IMR-90 (cell line): ENCODE measurements around the gene NFKBIA. TPM values are rescaled to one million over a fixed set of nuclear protein-coding genes. Genes with fewer than 3 reads are reported as not detected.

Source experiments
- ATAC-seq: fragments of 200-7000 bp; cut with Tn5 transposase; 2 replicates; pipeline ENCODE4 v1.9.1; 2020; ENCODE audit warnings: low read depth, mild to moderate bottlenecking, moderate library complexity
- BruUV-seq: library from RNA; stranded (reverse); fragments of 400-500 nt; replicated peaks from 2 replicates; lab custom pipeline; 2021; lab: Mats Ljungman, UMichigan
- CTCF ChIA-PET: fragments of 300-600 bp; formaldehyde crosslinking; extraction: SDS; loops from one replicate; lab custom pipeline; 2021; ENCODE audit warnings: antibody characterized with exemption; lab: Yijun Ruan, JAX
- POLR2A ChIA-PET: fragments of 300-600 bp; sonication (Branson Sonifier 250); formaldehyde crosslinking; loops from one replicate; lab custom pipeline; 2022; ENCODE audit warnings: antibody characterized with exemption; ENCODE audit not compliant: unreplicated experiment; lab: Charles Lee
- DNase-seq: peaks from one replicate; pipeline ENCODE4 v3.0.0; 2013
- H2AFZ ChIP-seq: replicated peaks from 2 replicates; pipeline ENCODE3; 2013; ENCODE audit warnings: low read length, mild to moderate bottlenecking; ENCODE audit not compliant: poor library complexity
- H2AK5ac ChIP-seq: 2 replicates; pipeline ENCODE4 v1.6.1; 2013; ENCODE audit warnings: low read depth, low read length, inconsistent platforms
- H2AK9ac ChIP-seq: replicated peaks from 2 replicates; pipeline ENCODE3; 2013; ENCODE audit warnings: mild to moderate bottlenecking, low read depth, low read length, moderate library complexity; ENCODE audit not compliant: poor library complexity
- H2BK120ac ChIP-seq: 2 replicates; pipeline ENCODE4 v1.6.1; 2013; ENCODE audit warnings: low read depth, low read length, inconsistent platforms
- H2BK15ac ChIP-seq: 3 replicates; pipeline ENCODE4 v1.6.1; 2013; ENCODE audit warnings: low read depth, low read length, inconsistent platforms
- H2BK20ac ChIP-seq: 2 replicates; pipeline ENCODE4 v1.6.1; 2013; ENCODE audit warnings: low read depth, mild to moderate bottlenecking, inconsistent platforms, low read length, moderate library complexity
- H2BK5ac ChIP-seq: 2 replicates; pipeline ENCODE4 v1.6.1; 2013; ENCODE audit warnings: mild to moderate bottlenecking, low read depth, low read length, inconsistent platforms; ENCODE audit not compliant: poor library complexity, severe bottlenecking
- H3K14ac ChIP-seq: replicated peaks from 2 replicates; pipeline ENCODE4 v1.6.1; 2013; ENCODE audit warnings: low read depth, low read length, inconsistent platforms
- H3K18ac ChIP-seq: 2 replicates; pipeline ENCODE4 v1.6.1; 2013; ENCODE audit warnings: low read depth, low read length, control low read depth
- H3K23ac ChIP-seq: 2 replicates; pipeline ENCODE4 v1.6.1; 2013; ENCODE audit warnings: low read depth, low read length, inconsistent platforms
- H3K27ac ChIP-seq: 2 replicates; pipeline ENCODE4 v1.5.1; 2013; ENCODE audit warnings: mild to moderate bottlenecking, control low read depth, low read length; ENCODE audit not compliant: insufficient read depth
- H3K27me3 ChIP-seq: 2 replicates; pipeline ENCODE4 v1.6.1; 2013; ENCODE audit warnings: low read length; ENCODE audit not compliant: control insufficient read depth, insufficient read depth
- H3K36me3 ChIP-seq: 2 replicates; pipeline ENCODE4 v1.6.1; 2013; ENCODE audit warnings: low read length, mixed read lengths; ENCODE audit not compliant: control insufficient read depth, insufficient read depth
- H3K4ac ChIP-seq: 2 replicates; pipeline ENCODE4 v1.6.1; 2013; ENCODE audit warnings: low read depth, low read length, inconsistent platforms
- H3K4me1 ChIP-seq: 2 replicates; pipeline ENCODE4 v1.6.1; 2013; ENCODE audit warnings: low read length, mixed read lengths; ENCODE audit not compliant: control insufficient read depth, insufficient read depth
- H3K4me2 ChIP-seq: 2 replicates; pipeline ENCODE4 v1.6.1; 2013; ENCODE audit warnings: low read depth, mild to moderate bottlenecking, control low read depth, low read length, moderate library complexity
- H3K4me3 ChIP-seq: 2 replicates; pipeline ENCODE4 v1.5.1; 2013; ENCODE audit warnings: low read depth, mild to moderate bottlenecking, control low read depth, low read length, moderate library complexity; ENCODE audit not compliant: insufficient read depth
- H3K56ac ChIP-seq: 2 replicates; pipeline ENCODE4 v1.6.1; 2013; ENCODE audit warnings: low read length, inconsistent platforms; ENCODE audit not compliant: insufficient read depth; ENCODE audit errors: extremely low read depth
- H3K79me1 ChIP-seq, 2 experiments: 2 replicates each; pipeline ENCODE4 v1.6.1; 2013; ENCODE audit warnings: low read length in 2 of 2, inconsistent platforms in 1 of 2, low read depth in 1 of 2
- H3K9ac ChIP-seq: 2 replicates; pipeline ENCODE4 v1.6.1; 2013; ENCODE audit warnings: low read depth, low read length, control low read depth
- H3K9me1 ChIP-seq: 2 replicates; pipeline ENCODE4 v1.6.1; 2013; ENCODE audit warnings: low read length, inconsistent platforms; ENCODE audit not compliant: insufficient read depth
- H3K9me3 ChIP-seq: 2 replicates; pipeline ENCODE4 v1.6.1; 2013; ENCODE audit warnings: low read length; ENCODE audit not compliant: control insufficient read depth, insufficient read depth
- H4K20me1 ChIP-seq: 2 replicates; pipeline ENCODE4 v1.6.1; 2013; ENCODE audit warnings: low read length, inconsistent platforms; ENCODE audit not compliant: insufficient read depth
- H4K5ac ChIP-seq: 2 replicates; pipeline ENCODE4 v1.6.1; 2013; ENCODE audit warnings: mild to moderate bottlenecking, low read depth, low read length, control low read depth
- H4K8ac ChIP-seq, 2 experiments: 2 replicates each; pipeline ENCODE4 v1.6.1; 2013; ENCODE audit warnings: low read depth in 2 of 2, low read length in 2 of 2, control low read depth in 1 of 2, inconsistent platforms in 1 of 2
- H4K91ac ChIP-seq: 2 replicates; pipeline ENCODE4 v1.6.1; 2013; ENCODE audit warnings: low read depth, low read length, inconsistent platforms; ENCODE audit not compliant: insufficient read depth
- BHLHE40 ChIP-seq: fragments of 150-350 bp; IDR thresholded peaks from 2 replicates; pipeline ENCODE4 v1.6.1; 2016; ENCODE audit warnings: mild to moderate bottlenecking, low read depth, low read length
- CHD1 ChIP-seq: IDR thresholded peaks from 2 replicates; pipeline ENCODE4 v1.6.1; 2012; ENCODE audit warnings: low read depth, low read length, improper control_type of control experiment
- FOS ChIP-seq: fragments of 150-350 bp; IDR thresholded peaks from 2 replicates; pipeline ENCODE4 v1.6.1; 2016; ENCODE audit warnings: low read depth, low read length
- MAZ ChIP-seq: IDR thresholded peaks from 2 replicates; pipeline ENCODE4 v1.6.1; 2012; ENCODE audit warnings: low read depth, mild to moderate bottlenecking, low read length, improper control_type of control experiment, moderate library complexity, borderline replicate concordance
- MXI1 ChIP-seq: IDR thresholded peaks from 2 replicates; pipeline ENCODE4 v1.6.1; 2012; ENCODE audit warnings: low read depth, mild to moderate bottlenecking, low read length, moderate library complexity, borderline replicate concordance
- RFX5 ChIP-seq: IDR thresholded peaks from 2 replicates; pipeline ENCODE4 v1.8.0; 2012; ENCODE audit warnings: low read depth, mild to moderate bottlenecking, low read length, moderate library complexity
- WGBS, 2 experiments: methylation state at CpG; one replicate each; pipeline versions ENCODE4 v1.1.5 to v1.1.7; 2013; ENCODE audit warnings: missing lambda C conversion rate in 2 of 2; ENCODE audit not compliant: insufficient read length in 1 of 2; ENCODE audit errors: extremely low coverage in 2 of 2; 5-methylcytosine and 5-hydroxymethylcytosine counted together
- dilution Hi-C: fragments of 300-500 bp; cut with HindIII; formaldehyde crosslinking; loops from one replicate; pipeline ENCODE4 v1.14.3; 2018; ENCODE audit warnings: low sequenced_read_pairs; ENCODE audit not compliant: unreplicated experiment
- in situ Hi-C: fragments of 300-500 bp; cut with MboI; formaldehyde crosslinking; loops from 3 replicates; pipeline ENCODE4 v1.14.3; 2019; ENCODE audit warnings: low sequenced_read_pairs, inconsistent platforms, mixed read lengths
- intact Hi-C: fragments of 100-400 bp; cut with micrococcal nuclease; formaldehyde crosslinking; loops from 2 replicates; pipeline ENCODE4 v1.10.0; 2022
- polyA plus RNA-seq, 3 experiments: library from polyadenylated mRNA; depleted of rRNA; stranded (reverse); fragments of >200 nt; gene quantifications; 2 replicates each; pipeline ENCODE4 v1.2.3, GENCODE V29; 2012; ENCODE audit warnings: low replicate concordance in 1 of 3
- total RNA-seq: library from RNA; depleted of rRNA; stranded (reverse); fragments of >200 nt; gene quantifications from 2 replicates; pipeline ENCODE4 v1.2.3, GENCODE V29; 2012

NFKBIA gene
- total and polyA plus RNA-seq, 2 of the 4 experiments (the other 2 are of a cell fraction), result 71.1 to 97.1 TPM

GRCh38 chr14:35420036-35420811, 15.7 kb upstream of the NFKBIA start:
- intact Hi-C loops (loop anchor here (5.0 kb wide), 1 partner anchor 748 kb away; no protein-coding TSS in a partner anchor), dilution Hi-C loops (no loop called here), in situ Hi-C loops (loop anchor here (10.0 to 25.0 kb wide), 2 partner anchors 265 to 758 kb away; no protein-coding TSS in a partner anchor)
- no peaks in the 10 kb centered on the region; a peak in 1 of 4 replicates for H3K79me1 ChIP-seq
- peak overlapping the region; percentile 94 for H2BK120ac ChIP-seq
- H3K36me3 ChIP-seq, result no peaks in the 10 kb centered on the region
- ChIA-PET POLR2A (no interaction called here), CTCF (interaction anchor here (0.9 kb wide), 1 partner anchor 206 kb away, joined by 3 read pairs; no protein-coding TSS in a partner anchor)
- BruUV-seq, result no TSS peak
- H4K20me1 ChIP-seq, result no peaks in the 10 kb centered on the region
- peak overlapping the region; percentile 61 for H2BK5ac ChIP-seq
- no peak for TF ChIP-seq BHLHE40
- no peak for TF ChIP-seq RFX5
- TF ChIP-seq FOS, result no peak
- no peak for TF ChIP-seq CHD1
- TF ChIP-seq MXI1, result no peak
- TF ChIP-seq MAZ, result no peak
- H3K4me3 ChIP-seq, result no peak overlapping the region
- no peaks in the 10 kb centered on the region for H3K27me3 ChIP-seq
- H3K9me3 ChIP-seq, result peaks cover 3% of the 10 kb centered on the region
- no peak overlapping the region for H3K27ac ChIP-seq
- peaks cover 10% of the 10 kb centered on the region for H3K4me1 ChIP-seq
- H3K56ac ChIP-seq, result peak overlapping the region; percentile 35; the same call in 1 of the 2 replicates
- H2AK9ac ChIP-seq, result peak overlapping the region; percentile 60
- no peak overlapping the region for H3K9ac ChIP-seq
- peak overlapping the region; percentile 56; the same call in 1 of the 3 replicates for H2BK15ac ChIP-seq
- peak overlapping the region; percentile 46; the same call in 1 of the 2 replicates for H4K5ac ChIP-seq
- peak overlapping the region; percentile 90 for H2BK20ac ChIP-seq
- H3K18ac ChIP-seq, result peak overlapping the region; percentile 63; the same call in 1 of the 2 replicates
- peak overlapping the region; percentile 13 to 86; a peak in 3 of 4 replicates for H4K8ac ChIP-seq
- peak overlapping the region; percentile 48; the same call in 1 of the 2 replicates for H2AK5ac ChIP-seq
- WGBS, 2 experiments, result 41% methylated on average over 2 of the region's 7 CpGs; no CpG with 5 or more reads in 1 of the 2 experiments
- peak overlapping the region; percentile 68 for H3K14ac ChIP-seq
- ATAC-seq (peak; percentile 56), DNase-seq (peak; percentile 54)
- 0 out of 2 replicates have a peak overlapping the region, but pooled peaks have one; percentile 11 for H3K23ac ChIP-seq
- peaks cover 13% of the 10 kb centered on the region for H3K9me1 ChIP-seq
- peak overlapping the region; percentile 83 for H3K4ac ChIP-seq
- peak overlapping the region; percentile 40 for H2AFZ ChIP-seq
- H4K91ac ChIP-seq, result peak overlapping the region; percentile 79
- H3K4me2 ChIP-seq, result no peak overlapping the region
